SK-N-SH (cell line): Measurements from ENCODE around the gene ADAMTS6. TPM values are rescaled to one million over a fixed set of nuclear protein-coding genes. Genes with fewer than 3 reads are reported as not detected.

ENCODE experiments used
- CTCF ChIA-PET: fragments of 300-600, 350-600 bp; formaldehyde crosslinking; extraction: SDS; loops from one replicate; lab custom pipeline; 2021; lab: Yijun Ruan, JAX
- POLR2A ChIA-PET: fragments of 350-600 bp; sonication (Branson Sonifier 250); formaldehyde crosslinking; extraction: SDS; loops from one replicate; lab custom pipeline; 2020; ENCODE audit warnings: antibody characterized with exemption, inconsistent platforms; lab: Yijun Ruan, JAX
- DNase-seq: peaks from one replicate; pipeline ENCODE4 v3.0.0; 2012
- H2AFZ ChIP-seq: fragments of 200-600 bp; sonication (generic); 2 replicates; pipeline ENCODE4 v1.8.1; 2016; ENCODE audit warnings: antibody characterized with exemption, mild to moderate bottlenecking, low read depth
- H3F3A ChIP-seq: fragments of 200-600 bp; sonication (generic); replicated peaks from 2 replicates; pipeline ENCODE3; 2016; ENCODE audit warnings: antibody characterized with exemption, mild to moderate bottlenecking; ENCODE audit not compliant: insufficient read depth
- H3K27ac ChIP-seq, 2 experiments: fragments of 200-500 bp in 1 of 2; fragments of 200-600 bp in 1 of 2; sonication (Bioruptor generic) in 1 of 2; sonication (generic), shearing (Covaris generic) in 1 of 2; 2 replicates each; pipeline versions ENCODE4 v1.5.1 to v1.6.1; 2014 to 2016; ENCODE audit warnings: low read depth in 2 of 2, inconsistent platforms in 1 of 2, low read length in 1 of 2, mild to moderate bottlenecking in 1 of 2, mixed read lengths in 1 of 2
- H3K27me3 ChIP-seq: fragments of 200-600 bp; sonication (generic), shearing (Covaris generic); 2 replicates; pipeline ENCODE4 v1.6.1; 2016; ENCODE audit warnings: mixed run types; ENCODE audit not compliant: insufficient read depth
- H3K36me3 ChIP-seq, 2 experiments: fragments of 200-500 bp in 1 of 2; fragments of 200-600 bp in 1 of 2; sonication (Bioruptor generic) in 1 of 2; sonication (generic) in 1 of 2; replicated peaks in 1 of 2; 2 replicates each; pipeline versions ENCODE3 to v1.5.1; 2014 to 2016; ENCODE audit warnings: low read length in 1 of 2, mild to moderate bottlenecking in 1 of 2; ENCODE audit not compliant: insufficient read depth in 2 of 2, control insufficient read depth in 1 of 2
- H3K4me1 ChIP-seq, 2 experiments: fragments of 200-500 bp in 1 of 2; fragments of 200-600 bp in 1 of 2; sonication (Bioruptor generic) in 1 of 2; sonication (generic), shearing (Covaris generic) in 1 of 2; 2 replicates each; pipeline versions ENCODE4 v1.5.1 to v1.6.1; 2014 to 2016; ENCODE audit warnings: low read depth in 1 of 2, low read length in 1 of 2, mixed run types in 1 of 2; ENCODE audit not compliant: insufficient read depth in 2 of 2, control insufficient read depth in 1 of 2
- H3K4me2 ChIP-seq: fragments of 200-600 bp; sonication (generic), shearing (Covaris generic); 2 replicates; pipeline ENCODE4 v1.6.1; 2017; ENCODE audit warnings: mixed run types
- H3K4me3 ChIP-seq, 2 experiments: fragments of 200-500 bp in 1 of 2; fragments of 200-600 bp in 1 of 2; sonication (Bioruptor generic) in 1 of 2; sonication (generic), shearing (Covaris generic) in 1 of 2; 2 replicates each; pipeline versions ENCODE4 v1.5.1 to v1.8.1; 2014 to 2016; ENCODE audit warnings: low read depth in 2 of 2, inconsistent platforms in 1 of 2, low read length in 1 of 2, mild to moderate bottlenecking in 1 of 2, mixed read lengths in 1 of 2, moderate library complexity in 1 of 2
- H3K79me2 ChIP-seq: fragments of 200-600 bp; sonication (generic); 2 replicates; pipeline ENCODE4 v1.8.1; 2017; ENCODE audit warnings: mild to moderate bottlenecking; ENCODE audit not compliant: insufficient read depth
- H3K9ac ChIP-seq: fragments of 200-600 bp; sonication (generic); 2 replicates; pipeline ENCODE4 v1.6.1; 2017; ENCODE audit warnings: mixed run types
- H3K9me2 ChIP-seq: fragments of 200-600 bp; sonication (generic); 2 replicates; pipeline ENCODE4 v1.6.1; 2017; ENCODE audit warnings: mixed run types
- H3K9me3 ChIP-seq: fragments of 200-600 bp; sonication (generic); 2 replicates; pipeline ENCODE4 v1.6.1; 2017; ENCODE audit warnings: mixed run types, mild to moderate bottlenecking, moderate library complexity
- H4K20me1 ChIP-seq: fragments of 200-600 bp; sonication (generic); 2 replicates; pipeline ENCODE4 v1.6.1; 2017; ENCODE audit warnings: mild to moderate bottlenecking, mixed run types; ENCODE audit not compliant: insufficient read depth
- CHD2 ChIP-seq: fragments of 150-350 bp; IDR thresholded peaks from 2 replicates; pipeline ENCODE4 v1.6.1; 2018; ENCODE audit warnings: low read length; ENCODE audit not compliant: partially characterized antibody
- ELF1 ChIP-seq: IDR thresholded peaks from 2 replicates; pipeline ENCODE4 v1.4.0; 2012
- FOSL2 ChIP-seq: IDR thresholded peaks from 2 replicates; pipeline ENCODE4 v1.4.0; 2012; ENCODE audit warnings: low read depth, mild to moderate bottlenecking, moderate library complexity, borderline replicate concordance
- FOXJ3 ChIP-seq: sonication (generic); formaldehyde crosslinking; IDR thresholded peaks from 2 replicates; pipeline ENCODE4 v1.5.1; 2020; ENCODE audit warnings: mild to moderate bottlenecking, missing genetic modification reagents
- GATA2 ChIP-seq: sonication (generic); formaldehyde crosslinking; IDR thresholded peaks from 2 replicates; pipeline ENCODE4 v1.5.0; 2020; ENCODE audit warnings: mild to moderate bottlenecking, missing genetic modification reagents
- JUND ChIP-seq: IDR thresholded peaks from 2 replicates; pipeline ENCODE4 v1.4.0; 2012
- MXI1 ChIP-seq: IDR thresholded peaks from 2 replicates; pipeline ENCODE4 v1.6.1; 2012; ENCODE audit warnings: mild to moderate bottlenecking, low read depth, low read length, improper control_type of control experiment
- NFIC ChIP-seq: IDR thresholded peaks from 2 replicates; pipeline ENCODE4 v1.4.0; 2012; ENCODE audit warnings: borderline replicate concordance
- POLR2AphosphoS5 ChIP-seq: IDR thresholded peaks from 2 replicates; pipeline ENCODE4 v1.6.1; 2012; ENCODE audit warnings: low read depth, low read length
- RAD21 ChIP-seq: IDR thresholded peaks from 2 replicates; pipeline ENCODE4 v1.6.1; 2012; ENCODE audit warnings: mild to moderate bottlenecking, low read length
- RCOR1 ChIP-seq: fragments of 150-350 bp; IDR thresholded peaks from 2 replicates; pipeline ENCODE4 v1.6.1; 2017; ENCODE audit warnings: antibody characterized with exemption, low read length
- RXRA ChIP-seq: IDR thresholded peaks from 2 replicates; pipeline ENCODE4 v1.4.0; 2012; ENCODE audit warnings: low read depth, mild to moderate bottlenecking, borderline replicate concordance
- SIN3A ChIP-seq: IDR thresholded peaks from 2 replicates; pipeline ENCODE4 v1.6.1; 2012; ENCODE audit warnings: low read depth, mild to moderate bottlenecking, low read length, moderate library complexity, borderline replicate concordance
- SMC3 ChIP-seq: IDR thresholded peaks from 2 replicates; pipeline ENCODE4 v1.6.1; 2012; ENCODE audit warnings: low read depth, low read length, improper control_type of control experiment
- TAF1 ChIP-seq: IDR thresholded peaks from 2 replicates; pipeline ENCODE4 v1.6.1; 2012; ENCODE audit warnings: low read depth, mild to moderate bottlenecking, low read length, moderate library complexity, borderline replicate concordance
- TCF12 ChIP-seq: IDR thresholded peaks from 2 replicates; pipeline ENCODE4 v1.4.0; 2012
- TEAD4 ChIP-seq: IDR thresholded peaks from 2 replicates; pipeline ENCODE4 v1.4.0; 2012; ENCODE audit warnings: mild to moderate bottlenecking, borderline replicate concordance; ENCODE audit not compliant: insufficient read depth
- YY1 ChIP-seq: IDR thresholded peaks from 2 replicates; pipeline ENCODE4 v1.4.0; 2012; ENCODE audit warnings: low read depth, mild to moderate bottlenecking
- WGBS: methylation state at CpG from one replicate; pipeline ENCODE4 v1.1.6; 2017; ENCODE audit warnings: low lambda C conversion rate; 5-methylcytosine and 5-hydroxymethylcytosine counted together
- polyA plus RNA-seq, 3 experiments: library from polyadenylated mRNA; depleted of rRNA; stranded (reverse); fragments of >200 nt; gene quantifications; 2 replicates each; pipeline ENCODE4 v1.2.3, GENCODE V29; 2012
- TF ChIP-seq, protein P1 (sequence below): fragments of 150-350 bp; IDR thresholded peaks from 2 replicates; pipeline ENCODE4 v1.6.1; 2017; ENCODE audit warnings: antibody characterized with exemption, low read length, low read depth, borderline replicate concordance
- TF ChIP-seq, protein P2 (sequence below): IDR thresholded peaks from 2 replicates; pipeline ENCODE4 v1.4.0; 2012; ENCODE audit warnings: low read depth, borderline replicate concordance

ADAMTS6 gene
- polyA plus RNA-seq, 1 of the 3 experiments (the other 2 are of a cell fraction), result 15.0 TPM

DNA sequence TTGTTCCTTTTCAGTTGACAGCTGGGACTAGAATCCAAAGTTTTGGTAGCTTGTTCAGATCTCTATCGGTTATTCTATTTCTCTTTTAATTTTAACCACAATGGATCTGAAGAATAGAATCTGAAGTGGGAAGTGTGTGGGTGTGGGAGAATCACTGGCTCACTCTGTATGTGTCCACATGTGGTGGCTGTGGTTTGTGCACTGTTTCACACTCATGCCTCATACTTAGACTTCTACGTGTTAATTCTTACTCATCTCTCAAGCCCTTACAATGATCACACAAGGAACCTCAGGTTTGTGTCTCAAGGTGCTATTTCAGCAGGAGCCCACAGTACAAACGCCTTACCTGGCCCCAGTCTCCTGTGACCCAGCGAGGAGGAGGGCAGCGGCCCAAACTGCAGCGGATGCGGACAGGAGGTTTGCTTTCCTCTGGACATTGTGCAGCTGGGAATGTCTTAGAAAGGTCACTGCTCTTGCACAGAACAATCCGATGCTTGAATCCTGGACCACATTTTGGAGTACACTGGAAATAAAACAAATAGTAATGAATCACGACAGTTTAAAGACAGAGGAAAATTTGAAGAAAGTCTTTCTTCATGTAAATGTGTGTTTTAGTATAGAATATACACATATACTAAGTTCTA is 309.1 kb downstream of the ADAMTS6 start:
- no peak overlapping the region for H3K4me2 ChIP-seq
- TF ChIP-seq JUND (no peak), SIN3A (no peak), YY1 (no peak), RXRA (no peak), RAD21 (no peak), TCF12 (no peak), CHD2 (no peak)
- H4K20me1 ChIP-seq, result no peaks in the 10 kb centered on the region
- 91% methylated on average over 9 of the region's 9 CpGs for WGBS
- H3K9me3 ChIP-seq, result no peaks in the 10 kb centered on the region
- no peak overlapping the region for H3K4me3 ChIP-seq
- peaks cover 3% of the 10 kb centered on the region for H3F3A ChIP-seq
- peaks cover 2 to 54% of the 10 kb centered on the region in 2 experiments for H3K36me3 ChIP-seq
- no peaks in the 10 kb centered on the region for H3K4me1 ChIP-seq
- no peak overlapping the region for H3K9ac ChIP-seq
- no peaks in the 10 kb centered on the region for H3K9me2 ChIP-seq
- DNase-seq, result no peak
- H3K27ac ChIP-seq, result peak overlapping the region in 1 of 2 experiments; percentile 17; a peak in 1 of 4 replicates
- no peak overlapping the region for H2AFZ ChIP-seq
- H3K79me2 ChIP-seq, result no peaks in the 10 kb centered on the region
- no peaks in the 10 kb centered on the region for H3K27me3 ChIP-seq
- ChIA-PET CTCF (interaction anchor here (1.0 to 1.6 kb wide), 2 partner anchors 9 to 10 kb away, joined by 3 to 4 read pairs; no protein-coding TSS in a partner anchor), POLR2A (no interaction called here)

DNA sequence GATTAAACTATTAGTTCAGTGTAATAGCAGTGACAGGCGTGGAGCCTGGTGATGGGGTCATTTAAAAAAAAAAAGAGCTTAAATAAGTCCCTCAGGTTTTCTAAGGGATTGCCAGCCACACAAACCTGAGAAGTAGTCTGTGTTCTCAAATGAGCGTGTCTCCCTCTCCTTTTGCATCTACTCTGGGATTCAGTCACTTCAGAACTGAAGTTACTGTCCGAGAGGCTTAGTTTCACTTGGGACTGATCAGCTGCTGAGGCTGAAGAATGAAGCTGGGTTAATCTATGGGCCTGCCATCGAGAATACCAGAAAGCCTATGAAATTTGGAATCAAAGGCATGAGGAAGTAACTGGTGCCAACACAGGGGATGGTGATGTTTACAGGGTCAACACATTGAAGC is 310.1 kb downstream of the ADAMTS6 start:
- no peaks in the 10 kb centered on the region for H4K20me1 ChIP-seq
- ChIA-PET POLR2A (no interaction called here), CTCF (interaction anchor here (1.6 kb wide), 1 partner anchor 10 kb away, joined by 4 read pairs; no protein-coding TSS in a partner anchor)
- no peaks in the 10 kb centered on the region for H3K4me1 ChIP-seq
- 69% methylated on average over 4 of the region's 4 CpGs for WGBS
- no peak overlapping the region for H2AFZ ChIP-seq
- no peak for TF ChIP-seq NFIC
- TF ChIP-seq YY1, result no peak
- TF ChIP-seq ELF1, result no peak
- TF ChIP-seq, protein P1, sequence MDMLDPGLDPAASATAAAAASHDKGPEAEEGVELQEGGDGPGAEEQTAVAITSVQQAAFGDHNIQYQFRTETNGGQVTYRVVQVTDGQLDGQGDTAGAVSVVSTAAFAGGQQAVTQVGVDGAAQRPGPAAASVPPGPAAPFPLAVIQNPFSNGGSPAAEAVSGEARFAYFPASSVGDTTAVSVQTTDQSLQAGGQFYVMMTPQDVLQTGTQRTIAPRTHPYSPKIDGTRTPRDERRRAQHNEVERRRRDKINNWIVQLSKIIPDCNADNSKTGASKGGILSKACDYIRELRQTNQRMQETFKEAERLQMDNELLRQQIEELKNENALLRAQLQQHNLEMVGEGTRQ, result no peak
- no peak for TF ChIP-seq JUND
- no peak for TF ChIP-seq RCOR1
- TF ChIP-seq SMC3, result no peak
- no peak for TF ChIP-seq CHD2
- no peak for TF ChIP-seq TCF12
- TF ChIP-seq RXRA, result no peak
- TF ChIP-seq RAD21, result no peak
- TF ChIP-seq POLR2AphosphoS5, result no peak
- no peak for TF ChIP-seq FOSL2
- no peak for TF ChIP-seq TEAD4
- TF ChIP-seq, protein P2, sequence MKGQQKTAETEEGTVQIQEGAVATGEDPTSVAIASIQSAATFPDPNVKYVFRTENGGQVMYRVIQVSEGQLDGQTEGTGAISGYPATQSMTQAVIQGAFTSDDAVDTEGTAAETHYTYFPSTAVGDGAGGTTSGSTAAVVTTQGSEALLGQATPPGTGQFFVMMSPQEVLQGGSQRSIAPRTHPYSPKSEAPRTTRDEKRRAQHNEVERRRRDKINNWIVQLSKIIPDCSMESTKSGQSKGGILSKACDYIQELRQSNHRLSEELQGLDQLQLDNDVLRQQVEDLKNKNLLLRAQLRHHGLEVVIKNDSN, result no peak
- TF ChIP-seq GATA2 (CRISPR knock-in tag), result no peak
- TF ChIP-seq TAF1, result no peak
- TF ChIP-seq MXI1, result no peak
- no peak for TF ChIP-seq FOXJ3 (CRISPR knock-in tag)
- H3K27ac ChIP-seq, result no peak overlapping the region
- no peak overlapping the region for H3K4me2 ChIP-seq
- peaks cover 2 to 53% of the 10 kb centered on the region in 2 experiments for H3K36me3 ChIP-seq
- H3K79me2 ChIP-seq, result peaks cover 3% of the 10 kb centered on the region; the same call in 1 of the 2 replicates
- no peaks in the 10 kb centered on the region for H3K27me3 ChIP-seq
- H3K9ac ChIP-seq, result no peak overlapping the region
- H3K4me3 ChIP-seq, result no peak overlapping the region
- no peak for DNase-seq
- no peaks in the 10 kb centered on the region for H3K9me2 ChIP-seq
- no peaks in the 10 kb centered on the region for H3K9me3 ChIP-seq
- peaks cover 3% of the 10 kb centered on the region for H3F3A ChIP-seq
